Stimulated activated naive CD8-positive, alpha-beta T cell treated with anti-CD3 and anti-CD28 coated beads, Interleukin-15, Interleukin-2, amounts not matched to agents 100 U/mL and 50 U/mL, for 24 hours (primary cell): Measurements from ENCODE around the gene PNPLA2.

ENCODE experiments used
- ATAC-seq: fragments of 150-1000 bp; cut with Tn5 transposase; one replicate; pipeline ENCODE4 v1.10.0; 2021
- DNase-seq: peaks from one replicate; pipeline ENCODE4 v3.0.0; 2021

The PNPLA2 gene

GRCh38 chr11:830295-831117 is 11.8 kb downstream of the PNPLA2 start:
- ATAC-seq = peak; percentile 66
- peak; percentile 77 for DNase-seq

- DNase-seq (no peak), ATAC-seq (no peak)
Measured at GRCh38 chr11:831118-831864, 12.6 kb downstream of the PNPLA2 start.

GRCh38 chr11:831961-832528 is 13.3 kb downstream of the PNPLA2 start:
- no peak for DNase-seq
- ATAC-seq = no peak

- ATAC-seq (peak; percentile 35), DNase-seq (peak; percentile 67)
Measured at GRCh38 chr11:832529-833113, 13.9 kb downstream of the PNPLA2 start, which contains the start of gene CD151. CD151 (plus strand) TSS chr11:832952; CDS start chr11:836070, 3,118 bp downstream.

GRCh38 chr11:833114-833791 is 14.5 kb downstream of the PNPLA2 start:
- peak; percentile 64 for DNase-seq
- ATAC-seq = peak; percentile 21

- ATAC-seq = no peak
- no peak for DNase-seq
Measured at GRCh38 chr11:833849-834311, 15.2 kb downstream of the PNPLA2 start.

GRCh38 chr11:834371-835316 is 15.9 kb downstream of the PNPLA2 start:
- no peak for ATAC-seq
- peak; percentile 50 for DNase-seq

- no peak for ATAC-seq
- DNase-seq = no peak
Measured at GRCh38 chr11:836274-836673, 17.6 kb downstream of the PNPLA2 start.

GRCh38 chr11:836700-837099 is 18.0 kb downstream of the PNPLA2 start:
- no peak for DNase-seq
- no peak for ATAC-seq

- ATAC-seq (no peak), DNase-seq (no peak)
Measured at GRCh38 chr11:837189-837989, 18.7 kb downstream of the PNPLA2 start.

GRCh38 chr11:837990-838307 is 19.2 kb downstream of the PNPLA2 start:
- ATAC-seq (no peak), DNase-seq (no peak)

- no peak for ATAC-seq
- no peak for DNase-seq
Measured at GRCh38 chr11:838441-839279, 19.9 kb downstream of the PNPLA2 start.

GRCh38 chr11:839280-839623 is 20.5 kb downstream of the PNPLA2 start:
- no peak for DNase-seq
- no peak for ATAC-seq

GRCh38 chr11:839875-840617 is 21.3 kb downstream of the PNPLA2 start:
- DNase-seq = no peak
- no peak for ATAC-seq

- peak; percentile 13 for ATAC-seq
Measured at GRCh38 chr11:841981-842369, 23.3 kb downstream of the PNPLA2 start.

GRCh38 chr11:842370-843002 is 23.8 kb downstream of the PNPLA2 start, which contains the start of the genes POLR2L and TSPAN4:
POLR2L (minus strand) TSS chr11:842529; CDS start chr11:842508, 21 bp downstream.
TSPAN4 (plus strand) TSS chr11:842852; CDS start chr11:850305, 7,453 bp downstream.
- ATAC-seq (peak; percentile 70), DNase-seq (peak; percentile 93)

More at GRCh38 chr11:841981-842369, 23.3 kb downstream of the PNPLA2 start:
- DNase-seq = no peak

- DNase-seq (no peak), ATAC-seq (no peak)
Measured at GRCh38 chr11:843086-843734, 24.5 kb downstream of the PNPLA2 start.
